ENCODE measurements around the gene BRD3OS. TPM values are rescaled to one million over a fixed set of nuclear protein-coding genes. Genes with fewer than 3 reads are reported as not detected.
A peak's percentile ranks its signal among the peaks of the same experiment; 100 is the strongest.

BRD3OS gene
- total and polyA plus RNA-seq, 2 of the 13 experiments (the other 11 are each of a cell fraction or from before 2014, with no cell fraction given) = 4.9 to 5.7 TPM

GRCh38 chr9:134024828-134025605 lies at the start of gene BRD3OS (continued):
- TF ChIP-seq, protein P1, sequence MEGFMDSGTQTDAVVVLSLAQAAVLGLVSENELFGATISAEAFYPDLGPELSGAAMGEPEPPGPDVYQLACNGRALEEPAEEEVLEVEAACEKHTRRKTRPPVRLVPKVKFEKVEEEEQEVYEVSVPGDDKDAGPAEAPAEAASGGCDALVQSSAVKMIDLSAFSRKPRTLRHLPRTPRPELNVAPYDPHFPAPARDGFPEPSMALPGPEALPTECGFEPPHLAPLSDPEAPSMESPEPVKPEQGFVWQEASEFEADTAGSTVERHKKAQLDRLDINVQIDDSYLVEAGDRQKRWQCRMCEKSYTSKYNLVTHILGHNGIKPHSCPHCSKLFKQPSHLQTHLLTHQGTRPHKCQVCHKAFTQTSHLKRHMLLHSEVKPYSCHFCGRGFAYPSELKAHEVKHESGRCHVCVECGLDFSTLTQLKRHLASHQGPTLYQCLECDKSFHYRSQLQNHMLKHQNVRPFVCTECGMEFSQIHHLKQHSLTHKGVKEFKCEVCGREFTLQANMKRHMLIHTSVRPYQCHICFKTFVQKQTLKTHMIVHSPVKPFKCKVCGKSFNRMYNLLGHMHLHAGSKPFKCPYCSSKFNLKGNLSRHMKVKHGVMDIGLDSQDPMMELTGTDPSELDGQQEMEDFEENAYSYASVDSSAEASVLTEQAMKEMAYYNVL (CRISPR knock-in tag; IDR thresholded peaks at IDR 0.05; ENCODE audit: borderline replicate concordance) = no peak
- TF ChIP-seq BATF2 (CRISPR knock-in tag; IDR thresholded peaks at IDR 0.05) (no peak), ATF6 (CRISPR knock-in tag; conservative IDR thresholded peaks at IDR 0.05) (no peak), RBFOX2 (IDR thresholded peaks at IDR 0.05; ENCODE audit: low read depth, low read length) (peak; percentile 61), ZFP91 (CRISPR knock-in tag; IDR thresholded peaks at IDR 0.05; ENCODE audit: borderline replicate concordance) (peak; percentile 23; the same call in 1 of the 2 replicates), TBX3 (IDR thresholded peaks at IDR 0.05; ENCODE audit: borderline replicate concordance) (no peak), GZF1 (CRISPR knock-in tag; IDR thresholded peaks at IDR 0.05) (no peak), ZNF501 (CRISPR knock-in tag; IDR thresholded peaks at IDR 0.05) (no peak), PAWR (CRISPR knock-in tag; IDR thresholded peaks at IDR 0.05; ENCODE audit: borderline replicate concordance) (no peak), ZNF709 (CRISPR knock-in tag; IDR thresholded peaks at IDR 0.05) (no peak), MAFF (IDR thresholded peaks at IDR 0.05; ENCODE audit: low read depth, low read length) (no peak), ZNF331 (CRISPR knock-in tag; IDR thresholded peaks at IDR 0.05) (peak; percentile 57), ZNF841 (CRISPR knock-in tag; IDR thresholded peaks at IDR 0.05; ENCODE audit: borderline replicate concordance) (no peak), ZNF329 (CRISPR knock-in tag; IDR thresholded peaks at IDR 0.05; ENCODE audit: low read depth) (no peak), REL (CRISPR knock-in tag; conservative IDR thresholded peaks at IDR 0.05) (no peak), ZBTB38 (CRISPR knock-in tag; IDR thresholded peaks at IDR 0.05) (peak; percentile 69)
- TF ChIP-seq, protein P2, sequence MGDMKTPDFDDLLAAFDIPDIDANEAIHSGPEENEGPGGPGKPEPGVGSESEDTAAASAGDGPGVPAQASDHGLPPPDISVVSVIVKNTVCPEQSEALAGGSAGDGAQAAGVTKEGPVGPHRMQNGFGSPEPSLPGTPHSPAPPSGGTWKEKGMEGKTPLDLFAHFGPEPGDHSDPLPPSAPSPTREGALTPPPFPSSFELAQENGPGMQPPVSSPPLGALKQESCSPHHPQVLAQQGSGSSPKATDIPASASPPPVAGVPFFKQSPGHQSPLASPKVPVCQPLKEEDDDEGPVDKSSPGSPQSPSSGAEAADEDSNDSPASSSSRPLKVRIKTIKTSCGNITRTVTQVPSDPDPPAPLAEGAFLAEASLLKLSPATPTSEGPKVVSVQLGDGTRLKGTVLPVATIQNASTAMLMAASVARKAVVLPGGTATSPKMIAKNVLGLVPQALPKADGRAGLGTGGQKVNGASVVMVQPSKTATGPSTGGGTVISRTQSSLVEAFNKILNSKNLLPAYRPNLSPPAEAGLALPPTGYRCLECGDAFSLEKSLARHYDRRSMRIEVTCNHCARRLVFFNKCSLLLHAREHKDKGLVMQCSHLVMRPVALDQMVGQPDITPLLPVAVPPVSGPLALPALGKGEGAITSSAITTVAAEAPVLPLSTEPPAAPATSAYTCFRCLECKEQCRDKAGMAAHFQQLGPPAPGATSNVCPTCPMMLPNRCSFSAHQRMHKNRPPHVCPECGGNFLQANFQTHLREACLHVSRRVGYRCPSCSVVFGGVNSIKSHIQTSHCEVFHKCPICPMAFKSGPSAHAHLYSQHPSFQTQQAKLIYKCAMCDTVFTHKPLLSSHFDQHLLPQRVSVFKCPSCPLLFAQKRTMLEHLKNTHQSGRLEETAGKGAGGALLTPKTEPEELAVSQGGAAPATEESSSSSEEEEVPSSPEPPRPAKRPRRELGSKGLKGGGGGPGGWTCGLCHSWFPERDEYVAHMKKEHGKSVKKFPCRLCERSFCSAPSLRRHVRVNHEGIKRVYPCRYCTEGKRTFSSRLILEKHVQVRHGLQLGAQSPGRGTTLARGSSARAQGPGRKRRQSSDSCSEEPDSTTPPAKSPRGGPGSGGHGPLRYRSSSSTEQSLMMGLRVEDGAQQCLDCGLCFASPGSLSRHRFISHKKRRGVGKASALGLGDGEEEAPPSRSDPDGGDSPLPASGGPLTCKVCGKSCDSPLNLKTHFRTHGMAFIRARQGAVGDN (CRISPR knock-in tag; IDR thresholded peaks at IDR 0.05) = peak; percentile 64
